ENCODE results near the gene XG.

XG gene

GRCh38 chrX:2840961-2841360, 89.1 kb downstream of the XG start:
- Histone ChIP-seq H2BK120ac (ENCODE audit: low read depth, low read length) (no peak overlapping the region), H3K79me1 (ENCODE audit: low read depth, low read length) (peaks cover 1% of the 10 kb centered on the region), H2AK5ac (ENCODE audit: low read depth, low read length) (no peak overlapping the region), H4K8ac (ENCODE audit: low read depth, low read length) (no peak overlapping the region), H3K9me3 (replicated peaks in 1 of 2; ENCODE audit: control insufficient read depth in 2 of 2, insufficient read depth in 1 of 2, low read depth in 1 of 2, low read length in 2 of 2) (peaks cover 0 to 41% of the 10 kb centered on the region in 2 donors), H3K9ac (ENCODE audit: low read depth, low read length, poor library complexity) (no peak overlapping the region), H2BK5ac (ENCODE audit: low read length) (no peak overlapping the region), H4K91ac (ENCODE audit: low read depth, low read length, poor library complexity) (no peak overlapping the region), H3K4me1 (ENCODE audit: control insufficient read depth in 2 of 2, insufficient read depth in 1 of 2, low read depth in 1 of 2, low read length in 2 of 2) (peaks cover 0 to 11% of the 10 kb centered on the region in 2 donors), H3K23ac (ENCODE audit: low read depth, low read length, poor library complexity) (no peak overlapping the region), H3K27ac (replicated peaks; ENCODE audit: low read length) (no peak overlapping the region), H3K4me3 (ENCODE audit: low read length in 2 of 2) (no peak overlapping the region), H2AFZ (ENCODE audit: low read length) (no peak overlapping the region), H3K27me3 (ENCODE audit: control insufficient read depth in 3 of 3, insufficient read depth in 3 of 3, low read depth in 1 of 3, low read length in 3 of 3) (no peaks in the 10 kb centered on the region), H3K14ac (ENCODE audit: low read length) (no peak overlapping the region), H2BK15ac (ENCODE audit: low read length) (no peak overlapping the region), H3K36me3 (replicated peaks in 1 of 2; ENCODE audit: control insufficient read depth in 2 of 2, insufficient read depth in 2 of 2, low read length in 2 of 2) (peaks cover 2 to 48% of the 10 kb centered on the region in 2 donors), H3K4me2 (ENCODE audit: insufficient read depth, low read length, poor library complexity, severe bottlenecking) (no peak overlapping the region), H3K4ac (ENCODE audit: low read length) (no peak overlapping the region), H2BK12ac (ENCODE audit: low read length) (no peak overlapping the region), H3K18ac (ENCODE audit: low read length) (no peak overlapping the region)
- DNase-seq (ENCODE audit: low spot score): no peak
- WGBS, 2 donors (ENCODE audit: extremely low coverage in 2 of 2, insufficient read length in 2 of 2, insufficient replicate concordance in 1 of 2): 100% methylated on average over 1 of the region's 1 CpG

DNA sequence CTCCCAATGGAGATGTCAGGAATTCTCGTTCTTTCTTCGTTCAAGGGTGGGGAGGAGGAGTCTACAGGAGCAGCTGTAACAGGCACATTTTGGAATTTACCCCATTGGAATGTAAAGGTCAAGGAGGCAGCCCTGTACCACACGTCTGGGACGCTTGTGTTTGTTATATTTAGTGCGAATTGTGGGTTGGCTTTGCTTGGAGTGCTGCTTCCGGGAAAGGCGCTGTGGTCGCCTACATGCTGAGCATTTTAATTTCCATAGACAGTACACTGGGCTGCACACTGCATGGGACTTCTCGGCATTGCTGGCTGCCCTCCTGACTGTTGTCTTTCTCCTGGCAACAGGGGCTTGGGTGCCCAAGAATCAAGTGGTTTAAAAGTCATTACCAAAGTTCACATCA, 89.7 kb downstream of the XG start:
- H3K36me3 ChIP-seq (replicated peaks in 1 of 2; ENCODE audit: control insufficient read depth in 2 of 2, insufficient read depth in 2 of 2, low read length in 2 of 2): peaks cover 2 to 47% of the 10 kb centered on the region in 2 donors
- H2BK15ac ChIP-seq (ENCODE audit: low read length): no peak overlapping the region
- no peak overlapping the region for H2AK5ac ChIP-seq (ENCODE audit: low read depth, low read length)
- H3K4me3 ChIP-seq (ENCODE audit: low read length in 2 of 2): no peak overlapping the region
- H2AFZ ChIP-seq (ENCODE audit: low read length): peak overlapping the region; percentile 15
- H3K9me3 ChIP-seq (replicated peaks in 1 of 2; ENCODE audit: control insufficient read depth in 2 of 2, insufficient read depth in 1 of 2, low read depth in 1 of 2, low read length in 2 of 2): peaks cover 0 to 37% of the 10 kb centered on the region in 2 donors
- H3K79me1 ChIP-seq (ENCODE audit: low read depth, low read length): peaks cover 1% of the 10 kb centered on the region
- no peak overlapping the region for H3K9ac ChIP-seq (ENCODE audit: low read depth, low read length, poor library complexity)
- no peak overlapping the region for H3K4ac ChIP-seq (ENCODE audit: low read length)
- no peak for DNase-seq (ENCODE audit: low spot score)
- H2BK5ac ChIP-seq (ENCODE audit: low read length): no peak overlapping the region
- H3K18ac ChIP-seq (ENCODE audit: low read length): no peak overlapping the region
- WGBS, 2 donors (ENCODE audit: extremely low coverage in 2 of 2, insufficient read length in 2 of 2, insufficient replicate concordance in 1 of 2): no CpG with 5 or more reads among the region's 9 CpGs
- no peak overlapping the region for H2BK120ac ChIP-seq (ENCODE audit: low read depth, low read length)
- H3K23ac ChIP-seq (ENCODE audit: low read depth, low read length, poor library complexity): no peak overlapping the region
- H2BK12ac ChIP-seq (ENCODE audit: low read length): no peak overlapping the region
- no peak overlapping the region for H3K27ac ChIP-seq (replicated peaks; ENCODE audit: low read length)
- H3K14ac ChIP-seq (ENCODE audit: low read length): no peak overlapping the region
- no peak overlapping the region for H4K91ac ChIP-seq (ENCODE audit: low read depth, low read length, poor library complexity)
- H3K27me3 ChIP-seq (ENCODE audit: control insufficient read depth in 3 of 3, insufficient read depth in 3 of 3, low read depth in 1 of 3, low read length in 3 of 3): no peaks in the 10 kb centered on the region
- H3K4me1 ChIP-seq (ENCODE audit: control insufficient read depth in 2 of 2, insufficient read depth in 1 of 2, low read depth in 1 of 2, low read length in 2 of 2): peaks cover 0 to 11% of the 10 kb centered on the region in 2 donors
- no peak overlapping the region for H4K8ac ChIP-seq (ENCODE audit: low read depth, low read length)
- H3K4me2 ChIP-seq (ENCODE audit: insufficient read depth, low read length, poor library complexity, severe bottlenecking): no peak overlapping the region

- no peak overlapping the region for H2AFZ ChIP-seq (ENCODE audit: low read length)
- no peak overlapping the region for H2BK15ac ChIP-seq (ENCODE audit: low read length)
- peaks cover 2 to 10% of the 10 kb centered on the region in 2 donors for H3K4me1 ChIP-seq (ENCODE audit: control insufficient read depth in 2 of 2, insufficient read depth in 1 of 2, low read depth in 1 of 2, low read length in 2 of 2)
- peaks cover 0 to 13% of the 10 kb centered on the region in 2 donors for H3K9me3 ChIP-seq (replicated peaks in 1 of 2; ENCODE audit: control insufficient read depth in 2 of 2, insufficient read depth in 1 of 2, low read depth in 1 of 2, low read length in 2 of 2)
- no peak for DNase-seq (ENCODE audit: low spot score)
- H3K36me3 ChIP-seq (replicated peaks in 1 of 2; ENCODE audit: control insufficient read depth in 2 of 2, insufficient read depth in 2 of 2, low read length in 2 of 2): peaks cover 0 to 53% of the 10 kb centered on the region in 2 donors
- peaks cover 1% of the 10 kb centered on the region for H3K79me1 ChIP-seq (ENCODE audit: low read depth, low read length)
- H3K4me3 ChIP-seq (ENCODE audit: low read length in 2 of 2): no peak overlapping the region
- no peak overlapping the region for H2BK12ac ChIP-seq (ENCODE audit: low read length)
- no peak overlapping the region for H3K9ac ChIP-seq (ENCODE audit: low read depth, low read length, poor library complexity)
- no peaks in the 10 kb centered on the region for H3K27me3 ChIP-seq (ENCODE audit: control insufficient read depth in 3 of 3, insufficient read depth in 3 of 3, low read depth in 1 of 3, low read length in 3 of 3)
- H3K18ac ChIP-seq (ENCODE audit: low read length): no peak overlapping the region
- H4K91ac ChIP-seq (ENCODE audit: low read depth, low read length, poor library complexity): no peak overlapping the region
- H2AK5ac ChIP-seq (ENCODE audit: low read depth, low read length): no peak overlapping the region
- H2BK120ac ChIP-seq (ENCODE audit: low read depth, low read length): no peak overlapping the region
- no peak overlapping the region for H3K27ac ChIP-seq (replicated peaks; ENCODE audit: low read length)
- H4K8ac ChIP-seq (ENCODE audit: low read depth, low read length): no peak overlapping the region
- H3K4me2 ChIP-seq (ENCODE audit: insufficient read depth, low read length, poor library complexity, severe bottlenecking): no peak overlapping the region
- H3K23ac ChIP-seq (ENCODE audit: low read depth, low read length, poor library complexity): no peak overlapping the region
- no peak overlapping the region for H3K4ac ChIP-seq (ENCODE audit: low read length)
- H2BK5ac ChIP-seq (ENCODE audit: low read length): no peak overlapping the region
- H3K14ac ChIP-seq (ENCODE audit: low read length): no peak overlapping the region
These were observed 95.2 kb downstream of the XG start for GRCh38 chrX:2846992-2847391.

DNA sequence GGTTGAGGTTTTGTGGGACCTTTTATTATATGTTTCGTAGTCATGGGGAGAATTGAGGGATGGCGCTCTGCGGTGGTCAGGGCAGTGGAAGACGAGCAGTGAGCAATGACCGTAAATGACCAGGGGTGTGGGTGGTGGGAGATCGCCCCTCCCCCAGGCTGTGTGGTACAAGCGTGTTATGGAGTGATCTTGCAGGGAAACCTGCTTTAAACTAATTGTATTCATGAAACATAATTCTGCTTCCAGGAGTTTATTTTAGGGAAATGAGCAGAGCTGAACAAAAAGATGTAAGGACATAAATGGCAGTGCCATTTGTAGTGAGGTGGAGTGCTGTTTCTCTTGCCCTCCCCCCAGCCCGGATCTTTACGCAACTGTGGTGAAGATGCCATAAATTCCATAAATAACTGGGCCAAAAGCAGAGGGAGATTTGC, 97.0 kb downstream of the XG start:
- H2BK120ac ChIP-seq (ENCODE audit: low read depth, low read length): no peak overlapping the region
- H3K4me2 ChIP-seq (ENCODE audit: insufficient read depth, low read length, poor library complexity, severe bottlenecking): no peak overlapping the region
- no peak overlapping the region for H2BK15ac ChIP-seq (ENCODE audit: low read length)
- H4K91ac ChIP-seq (ENCODE audit: low read depth, low read length, poor library complexity): no peak overlapping the region
- H3K4me3 ChIP-seq (ENCODE audit: low read length in 2 of 2): no peak overlapping the region
- no peak overlapping the region for H2AFZ ChIP-seq (ENCODE audit: low read length)
- no peaks in the 10 kb centered on the region for H3K79me1 ChIP-seq (ENCODE audit: low read depth, low read length)
- no peak overlapping the region for H4K8ac ChIP-seq (ENCODE audit: low read depth, low read length)
- H3K9ac ChIP-seq (ENCODE audit: low read depth, low read length, poor library complexity): no peak overlapping the region
- no peak overlapping the region for H3K18ac ChIP-seq (ENCODE audit: low read length)
- H3K4ac ChIP-seq (ENCODE audit: low read length): no peak overlapping the region
- no CpG with 5 or more reads among the region's 9 CpGs for WGBS, 2 donors (ENCODE audit: extremely low coverage in 2 of 2, insufficient read length in 2 of 2, insufficient replicate concordance in 1 of 2)
- no peak overlapping the region for H2BK5ac ChIP-seq (ENCODE audit: low read length)
- no peak overlapping the region for H3K27ac ChIP-seq (replicated peaks; ENCODE audit: low read length)
- peaks cover 3 to 51% of the 10 kb centered on the region in 2 donors for H3K36me3 ChIP-seq (replicated peaks in 1 of 2; ENCODE audit: control insufficient read depth in 2 of 2, insufficient read depth in 2 of 2, low read length in 2 of 2)
- no peak overlapping the region for H3K23ac ChIP-seq (ENCODE audit: low read depth, low read length, poor library complexity)
- H2BK12ac ChIP-seq (ENCODE audit: low read length): no peak overlapping the region
- no peak overlapping the region for H3K14ac ChIP-seq (ENCODE audit: low read length)
- DNase-seq (ENCODE audit: low spot score): no peak
- peaks cover 0 to 10% of the 10 kb centered on the region in 2 donors for H3K9me3 ChIP-seq (replicated peaks in 1 of 2; ENCODE audit: control insufficient read depth in 2 of 2, insufficient read depth in 1 of 2, low read depth in 1 of 2, low read length in 2 of 2)
- peaks cover 2 to 4% of the 10 kb centered on the region in 2 donors for H3K4me1 ChIP-seq (ENCODE audit: control insufficient read depth in 2 of 2, insufficient read depth in 1 of 2, low read depth in 1 of 2, low read length in 2 of 2)
- H2AK5ac ChIP-seq (ENCODE audit: low read depth, low read length): no peak overlapping the region
- H3K27me3 ChIP-seq (ENCODE audit: control insufficient read depth in 3 of 3, insufficient read depth in 3 of 3, low read depth in 1 of 3, low read length in 3 of 3): no peaks in the 10 kb centered on the region
